GM23338 (cell line): ENCODE data around the gene SEC11A. TPM values are rescaled to one million over a fixed set of nuclear protein-coding genes. Genes with fewer than 3 reads are reported as not detected.
"Not testable (repeated sequence)": the region's sequence is repeated elsewhere in the genome, so short reads cannot be mapped to it uniquely, and the experiment has no call there.

Experiments
- ATAC-seq: fragments of 200-7000 bp; cut with Tn5 transposase; 3 replicates; pipeline ENCODE4 v1.9.1; 2020
- DNase-seq: peaks from one replicate; pipeline ENCODE4 v3.0.0-alpha.2; 2015; ENCODE audit warnings: low spot score
- H2AFZ ChIP-seq: fragments of 200-600 bp; sonication (generic); 2 replicates; pipeline ENCODE4 v1.8.0; 2016; ENCODE audit warnings: antibody characterized with exemption, mild to moderate bottlenecking, moderate library complexity
- H3F3A ChIP-seq: fragments of 200-600 bp; sonication (generic); replicated peaks from 2 replicates; pipeline ENCODE4 v1.8.0; 2017; ENCODE audit warnings: antibody characterized with exemption, mixed run types, low read depth
- H3K27ac ChIP-seq: fragments of 200-600 bp; sonication (generic); 2 replicates; pipeline ENCODE4 v1.6.1; 2016; ENCODE audit warnings: low read depth
- H3K27me3 ChIP-seq: fragments of 200-600 bp; sonication (generic); 2 replicates; pipeline ENCODE4 v1.8.0; 2016; ENCODE audit warnings: mild to moderate bottlenecking, mixed run types, moderate library complexity; ENCODE audit not compliant: insufficient read depth
- H3K36me3 ChIP-seq: fragments of 200-600 bp; sonication (generic); 2 replicates; pipeline ENCODE4 v1.8.0; 2016; ENCODE audit warnings: mild to moderate bottlenecking; ENCODE audit not compliant: insufficient read depth
- H3K4me1 ChIP-seq: fragments of 200-600 bp; sonication (generic); 2 replicates; pipeline ENCODE4 v1.8.0; 2016; ENCODE audit warnings: mild to moderate bottlenecking, moderate library complexity; ENCODE audit not compliant: insufficient read depth
- H3K4me2 ChIP-seq: fragments of 200-600 bp; sonication (generic); 2 replicates; pipeline ENCODE4 v1.7.1; 2017; ENCODE audit warnings: mixed run types
- H3K4me3 ChIP-seq: fragments of 200-600 bp; sonication (generic); 2 replicates; pipeline ENCODE4 v1.6.1; 2016; ENCODE audit warnings: mixed run types
- H3K79me2 ChIP-seq: fragments of 200-600 bp; sonication (generic); replicated peaks from 2 replicates; pipeline ENCODE4 v1.8.0; 2017; ENCODE audit warnings: mild to moderate bottlenecking; ENCODE audit not compliant: insufficient read depth
- H3K9me2 ChIP-seq: fragments of 200-600 bp; sonication (generic); 2 replicates; pipeline ENCODE4 v1.8.0; 2017; ENCODE audit not compliant: insufficient read depth
- H4K20me1 ChIP-seq: fragments of 200-600 bp; sonication (generic); replicated peaks from 2 replicates; pipeline ENCODE4 v1.8.0; 2017; ENCODE audit warnings: mild to moderate bottlenecking; ENCODE audit not compliant: insufficient read depth
- H3K27ac Mint-ChIP-seq: 2 replicates; pipeline ENCODE4 v1.8.0; 2020; ENCODE audit warnings: inconsistent platforms, mild to moderate bottlenecking, moderate library complexity, mixed read lengths
- H3K27me3 Mint-ChIP-seq: 3 replicates; pipeline ENCODE4 v1.8.0; 2022; ENCODE audit warnings: low read depth, mild to moderate bottlenecking, moderate library complexity, mixed read lengths, inconsistent platforms; ENCODE audit not compliant: insufficient read depth, poor library complexity
- H3K36me3 Mint-ChIP-seq: 3 replicates; pipeline ENCODE4 v1.8.0; 2021; ENCODE audit warnings: low read depth, mild to moderate bottlenecking, inconsistent platforms, moderate library complexity, mixed read lengths
- H3K4me1 Mint-ChIP-seq: 3 replicates; pipeline ENCODE4 v1.8.0; 2020; ENCODE audit warnings: mild to moderate bottlenecking, inconsistent platforms, mixed read lengths
- H3K4me3 Mint-ChIP-seq: 3 replicates; pipeline ENCODE4 v1.8.0; 2021; ENCODE audit warnings: moderate library complexity, mild to moderate bottlenecking, inconsistent platforms, mixed read lengths
- H3K9me3 Mint-ChIP-seq: 3 replicates; pipeline ENCODE4 v1.8.0; 2020; ENCODE audit warnings: moderate library complexity, mild to moderate bottlenecking, inconsistent platforms, mixed read lengths
- EZH2 ChIP-seq: fragments of 200-600 bp; sonication (generic); IDR thresholded peaks from one replicate; pipeline ENCODE4 v1.8.0; 2017; ENCODE audit warnings: antibody characterized with exemption, mild to moderate bottlenecking, low read depth; ENCODE audit not compliant: unreplicated experiment
- EZH2phosphoT487 ChIP-seq: fragments of 200-600 bp; sonication (generic); IDR thresholded peaks from one replicate; pipeline ENCODE4 v1.8.1; 2018; ENCODE audit warnings: antibody characterized with exemption; ENCODE audit not compliant: unreplicated experiment
- JUNB ChIP-seq: IDR thresholded peaks from one replicate; pipeline ENCODE4 v1.6.1; 2016; ENCODE audit warnings: antibody characterized with exemption; ENCODE audit not compliant: unreplicated experiment
- NANOG ChIP-seq: IDR thresholded peaks from 2 replicates; pipeline ENCODE4 v1.6.1; 2016; ENCODE audit warnings: antibody characterized with exemption, borderline replicate concordance
- POLR2AphosphoS5 ChIP-seq: IDR thresholded peaks from 2 replicates; pipeline ENCODE4 v1.6.1; 2016; ENCODE audit warnings: antibody characterized with exemption, low read depth
- REST ChIP-seq: IDR thresholded peaks from one replicate; pipeline ENCODE4 v1.6.1; 2018; ENCODE audit warnings: antibody characterized with exemption; ENCODE audit not compliant: unreplicated experiment
- STAT1 ChIP-seq: IDR thresholded peaks from one replicate; pipeline ENCODE4 v1.6.1; 2016; ENCODE audit warnings: antibody characterized with exemption; ENCODE audit not compliant: unreplicated experiment
- ZNF114 ChIP-seq: fragments of 250-450 bp; sonication (Bioruptor Pico); IDR thresholded peaks from 2 replicates; pipeline ENCODE4 v1.5.0; 2020; ENCODE audit warnings: mild to moderate bottlenecking, moderate library complexity
- ZNF331 ChIP-seq: fragments of 250-450 bp; sonication (Bioruptor Pico); IDR thresholded peaks from 2 replicates; pipeline ENCODE4 v1.5.0; 2020; ENCODE audit warnings: low read depth, mild to moderate bottlenecking, moderate library complexity
- ZNF462 ChIP-seq: fragments of 250-450 bp; sonication (Bioruptor Pico); IDR thresholded peaks from 2 replicates; pipeline ENCODE4 v1.5.0; 2020; ENCODE audit warnings: mild to moderate bottlenecking, moderate library complexity
- polyA plus RNA-seq: library from polyadenylated mRNA; unstranded; fragments of >200 nt; fragmentation: Nextera tagmentation; extraction: Ambion mirVana; gene quantifications from 2 replicates; pipeline ENCODE4 v1.2.1, GENCODE V29; 2016
- total RNA-seq: library from RNA; depleted of rRNA; stranded (reverse); fragments of >200 nt; shearing (Covaris generic); gene quantifications from 2 replicates; pipeline ENCODE4 v1.2.3, GENCODE V29; 2014

The SEC11A gene
- total and polyA plus RNA-seq, 2 experiments from 2014 or later = 191 to 257 TPM

GRCh38 chr15:84755736-84756527 lies 40.0 kb upstream of the SEC11A start (continued):
- no peak for TF ChIP-seq JUNB

- not testable (repeated sequence) for H3K9me3 Mint-ChIP-seq, H3K27ac ChIP-seq, H3K36me3 ChIP-seq, H3K27me3 Mint-ChIP-seq, H3K36me3 Mint-ChIP-seq, H3K4me3 ChIP-seq, H3K27me3 ChIP-seq, DNase-seq, H2AFZ ChIP-seq, H3K27ac Mint-ChIP-seq, H3K9me2 ChIP-seq, H3K4me2 ChIP-seq, ATAC-seq, H3K4me3 Mint-ChIP-seq
- Histone ChIP-seq H3K79me2 (peaks cover 100% of the 10 kb centered on the region), H3F3A (0 out of 2 replicates have a peak, but pooled peaks cover 10% of the 10 kb centered on the region), H3K4me1 (peaks cover 17% of the 10 kb centered on the region), H4K20me1 (peaks cover 35% of the 10 kb centered on the region)
- peaks cover 25% of the 10 kb centered on the region for H3K4me1 Mint-ChIP-seq
Measured at GRCh38 chr15:84754889-84755288, 39.0 kb upstream of the SEC11A start.

DNA sequence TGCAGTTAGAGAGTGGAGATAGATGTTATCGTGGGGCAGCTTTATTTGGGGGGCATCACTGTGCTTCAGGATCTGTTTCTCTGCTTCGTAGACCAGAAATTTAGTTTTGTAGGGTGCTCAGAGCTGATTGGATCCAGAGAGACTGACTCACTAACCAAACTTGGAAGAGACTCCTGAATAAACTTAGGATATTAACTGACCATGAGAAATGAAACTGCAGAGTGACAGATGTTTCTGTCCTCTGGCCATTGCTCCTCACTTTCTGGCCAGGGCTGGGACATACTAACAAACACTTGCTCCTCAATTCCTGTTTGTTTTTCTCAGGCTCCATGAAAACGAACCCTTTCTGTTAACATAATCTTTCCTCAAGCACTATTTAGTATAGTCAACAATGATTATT lies 36.8 kb upstream of the SEC11A start:
- Mint-ChIP-seq H3K27me3 (peaks cover under 1% of the 10 kb centered on the region), H3K4me1 (peaks cover 34% of the 10 kb centered on the region), H3K36me3 (peaks cover 6% of the 10 kb centered on the region; the same call in 2 of the 3 replicates), H3K9me3 (no peaks in the 10 kb centered on the region), H3K4me3 (no peak overlapping the region), H3K27ac (no peak overlapping the region)
- Histone ChIP-seq H3K4me3 (no peak overlapping the region), H3K4me2 (no peak overlapping the region), H2AFZ (no peak overlapping the region), H3K4me1 (peaks cover 25% of the 10 kb centered on the region), H4K20me1 (peaks cover 21% of the 10 kb centered on the region), H3K27me3 (no peaks in the 10 kb centered on the region), H3K79me2 (peaks cover 88% of the 10 kb centered on the region), H3K9me2 (no peaks in the 10 kb centered on the region), H3K36me3 (no peaks in the 10 kb centered on the region), H3F3A (peaks cover 18% of the 10 kb centered on the region), H3K27ac (no peak overlapping the region)
- DNase-seq = no peak
- no peak for ATAC-seq
- TF ChIP-seq ZNF114 (CRISPR knock-in tag) (no peak), NANOG (no peak), STAT1 (no peak), EZH2 (no peak), POLR2AphosphoS5 (no peak), EZH2phosphoT487 (no peak), ZNF462 (no peak), REST (no peak), ZNF331 (CRISPR knock-in tag) (no peak)
